Astrocyte (in vitro differentiated cells and primary cell): Measurements from ENCODE around the gene BCAN.

Experiments used
- EZH2 ChIP-seq: IDR thresholded peaks from 2 replicates; pipeline ENCODE4 v1.6.1; 2012; ENCODE audit warnings: mild to moderate bottlenecking, low read length, inconsistent platforms; ENCODE audit not compliant: insufficient read depth
- TF ChIP-seq, protein P1 (sequence below): IDR thresholded peaks from 2 replicates; pipeline ENCODE4 v1.5.1; 2011; ENCODE audit warnings: low read depth, mild to moderate bottlenecking, inconsistent platforms, low read length, moderate library complexity; ENCODE audit not compliant: insufficient read depth

GRCh38 chr1:156689035-156689952 is 47.4 kb downstream of the BCAN start:
- TF ChIP-seq, protein P1, sequence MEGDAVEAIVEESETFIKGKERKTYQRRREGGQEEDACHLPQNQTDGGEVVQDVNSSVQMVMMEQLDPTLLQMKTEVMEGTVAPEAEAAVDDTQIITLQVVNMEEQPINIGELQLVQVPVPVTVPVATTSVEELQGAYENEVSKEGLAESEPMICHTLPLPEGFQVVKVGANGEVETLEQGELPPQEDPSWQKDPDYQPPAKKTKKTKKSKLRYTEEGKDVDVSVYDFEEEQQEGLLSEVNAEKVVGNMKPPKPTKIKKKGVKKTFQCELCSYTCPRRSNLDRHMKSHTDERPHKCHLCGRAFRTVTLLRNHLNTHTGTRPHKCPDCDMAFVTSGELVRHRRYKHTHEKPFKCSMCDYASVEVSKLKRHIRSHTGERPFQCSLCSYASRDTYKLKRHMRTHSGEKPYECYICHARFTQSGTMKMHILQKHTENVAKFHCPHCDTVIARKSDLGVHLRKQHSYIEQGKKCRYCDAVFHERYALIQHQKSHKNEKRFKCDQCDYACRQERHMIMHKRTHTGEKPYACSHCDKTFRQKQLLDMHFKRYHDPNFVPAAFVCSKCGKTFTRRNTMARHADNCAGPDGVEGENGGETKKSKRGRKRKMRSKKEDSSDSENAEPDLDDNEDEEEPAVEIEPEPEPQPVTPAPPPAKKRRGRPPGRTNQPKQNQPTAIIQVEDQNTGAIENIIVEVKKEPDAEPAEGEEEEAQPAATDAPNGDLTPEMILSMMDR, result peak; percentile 77
- no peak for TF ChIP-seq EZH2
